K562 (cell line): ENCODE data around the gene IPP. TPM values are rescaled to one million over a fixed set of nuclear protein-coding genes. Genes with fewer than 3 reads are reported as not detected.
A peak's percentile ranks its signal among the peaks of the same experiment; 100 is the strongest.

Experiments used
- CTBP1 ChIP-seq: fragments of 450-650 bp; IDR thresholded peaks from 2 replicates; pipeline ENCODE4 v1.6.1; 2016; ENCODE audit warnings: borderline replicate concordance
- CUX1 ChIP-seq: fragments of 200-800 bp; sonication (Bioruptor generic); IDR thresholded peaks from 2 replicates; pipeline ENCODE4 v1.6.1; 2016; ENCODE audit warnings: missing genetic modification characterization, missing compliant biosample characterization
- E2F1 ChIP-seq: sonication (generic); formaldehyde crosslinking; IDR thresholded peaks from 2 replicates; pipeline ENCODE4 v1.8.1; 2023; ENCODE audit warnings: mild to moderate bottlenecking, missing genetic modification reagents, moderate library complexity
- FOXK2 ChIP-seq, 2 experiments: fragments of 450-650 bp; IDR thresholded peaks in 1 of 2; conservative IDR thresholded peaks in 1 of 2; 2 replicates each; pipeline ENCODE4 v1.6.1; 2016; ENCODE audit warnings: low read depth in 2 of 2, mild to moderate bottlenecking in 1 of 2
- IFI16 ChIP-seq: fragments of 250-450 bp; sonication (Bioruptor Pico); IDR thresholded peaks from 2 replicates; pipeline ENCODE4 v2.1.2; 2022; ENCODE audit warnings: mild to moderate bottlenecking, inconsistent platforms
- JUN ChIP-seq, 2 experiments: sonication (generic) in 1 of 2; formaldehyde crosslinking in 1 of 2; IDR thresholded peaks; 2 replicates each; pipeline versions ENCODE4 v1.6.1 to v1.8.0; 2012 to 2022; ENCODE audit warnings: borderline replicate concordance in 2 of 2, mild to moderate bottlenecking in 2 of 2, improper control_type of control experiment in 1 of 2, low read depth in 1 of 2, low read length in 1 of 2, missing genetic modification reagents in 1 of 2
- MLX ChIP-seq, 2 experiments: fragments of 450-650 bp in 1 of 2; sonication (generic) in 1 of 2; formaldehyde crosslinking; conservative IDR thresholded peaks; 2 replicates each; pipeline versions ENCODE4 v1.4.0 to v1.8.1; 2020 to 2022; ENCODE audit warnings: mild to moderate bottlenecking in 1 of 2, missing genetic modification reagents in 1 of 2
- PRMT5 ChIP-seq: sonication (generic); formaldehyde crosslinking; IDR thresholded peaks from 2 replicates; pipeline ENCODE4 v1.5.0; 2020; ENCODE audit warnings: missing genetic modification reagents
- polyA plus RNA-seq, 8 experiments: library from polyadenylated mRNA; depleted of rRNA in 4 of 8; stranded (reverse) in 5 of 8; unstranded in 3 of 8; fragments of >200 nt; fragmentation: Nextera tagmentation in 2 of 8; fragmentation: Illumina TruSeq in 1 of 8; extraction: Ambion mirVana in 2 of 8; extraction: Trizol in 1 of 8; gene quantifications; 2 replicates each; pipeline versions ENCODE4 v1.2.1 to v1.2.3, GENCODE V29; 2011 to 2014; ENCODE audit warnings: inconsistent platforms in 1 of 8, missing spikeins in 1 of 8
- total RNA-seq, 7 experiments: library from RNA; depleted of rRNA in 6 of 7; stranded (reverse); fragments of >200 nt in 6 of 7; fragmentation: Illumina TruSeq in 2 of 7; extraction: Trizol in 2 of 7; gene quantifications; 2 replicates each; pipeline versions ENCODE4 v1.2.1 to v1.2.3, GENCODE V29; 2011 to 2021; ENCODE audit warnings: low replicate concordance in 1 of 7
- TF ChIP-seq, protein P1 (sequence below), 2 experiments: fragments of 450-650 bp; formaldehyde crosslinking in 1 of 2; IDR thresholded peaks; 2 replicates each; pipeline versions ENCODE4 v1.4.0 to v1.6.1; 2014 to 2020; ENCODE audit warnings: mild to moderate bottlenecking in 2 of 2, borderline replicate concordance in 1 of 2, low read depth in 1 of 2

The IPP gene
- total and polyA plus RNA-seq, 9 of the 15 experiments (the other 6 are each of a cell fraction or from before 2014, with no cell fraction given), result 6.9 to 15.1 (median 9.7) TPM

DNA sequence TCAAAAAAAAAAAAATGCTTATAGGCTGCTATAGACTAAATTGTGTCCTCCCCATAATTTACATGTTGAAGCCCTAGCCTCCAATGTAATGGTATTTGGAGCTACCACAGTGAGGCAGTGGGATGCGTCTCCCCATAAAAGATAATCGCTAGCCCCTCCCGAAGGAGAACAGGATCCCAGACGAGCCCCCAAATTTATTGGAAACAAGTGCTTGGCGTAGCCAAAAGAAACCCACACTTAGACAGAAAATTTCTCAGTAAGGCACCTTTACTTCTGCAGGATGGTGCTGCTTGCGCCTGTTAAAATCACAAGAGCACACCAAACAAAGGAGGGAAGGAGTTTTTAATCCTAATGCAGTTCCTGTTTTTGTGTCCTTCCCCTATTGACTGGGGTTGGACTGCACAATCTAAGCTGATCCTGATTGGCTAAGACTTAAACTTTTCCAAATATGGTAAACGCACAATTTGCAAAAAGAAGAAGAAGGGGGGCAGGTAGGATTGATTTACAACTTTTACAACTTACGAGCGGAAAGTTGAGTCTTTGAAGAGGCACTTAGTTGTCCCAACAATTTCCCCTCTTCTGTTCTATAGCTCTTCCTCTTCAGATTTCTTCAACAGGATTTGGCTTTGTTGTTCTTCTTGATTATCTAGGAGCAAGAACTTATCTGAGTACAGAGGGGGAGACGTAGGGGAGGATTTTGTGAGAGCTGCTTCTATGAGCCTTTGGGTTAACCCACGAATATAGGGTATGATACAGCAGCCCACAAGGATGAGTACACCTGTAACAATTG lies 3.0 kb upstream of the IPP start (continued):
- TF ChIP-seq CUX1, result 0 out of 2 replicates have a peak, but pooled peaks have one; percentile 49
- no peak for TF ChIP-seq JUN (IDR thresholded peaks at IDR 0.05; ENCODE audit: borderline replicate concordance, low read depth, low read length)
- no peak for TF ChIP-seq JUN (CRISPR knock-in tag; IDR thresholded peaks at IDR 0.05; ENCODE audit: borderline replicate concordance)
- TF ChIP-seq FOXK2 (conservative IDR thresholded peaks at IDR 0.05 in 1 of 2, IDR thresholded peaks at IDR 0.05 in 1 of 2; ENCODE audit: low read depth in 2 of 2), result peak; percentile 71 to 74; a peak in 2 of 4 replicates
- no peak for TF ChIP-seq CTBP1
- TF ChIP-seq IFI16 (CRISPR knock-in tag), result no peak
- no peak for TF ChIP-seq MLX (CRISPR knock-in tag; conservative IDR thresholded peaks at IDR 0.05)
- no peak for TF ChIP-seq E2F1
- TF ChIP-seq, protein P1, sequence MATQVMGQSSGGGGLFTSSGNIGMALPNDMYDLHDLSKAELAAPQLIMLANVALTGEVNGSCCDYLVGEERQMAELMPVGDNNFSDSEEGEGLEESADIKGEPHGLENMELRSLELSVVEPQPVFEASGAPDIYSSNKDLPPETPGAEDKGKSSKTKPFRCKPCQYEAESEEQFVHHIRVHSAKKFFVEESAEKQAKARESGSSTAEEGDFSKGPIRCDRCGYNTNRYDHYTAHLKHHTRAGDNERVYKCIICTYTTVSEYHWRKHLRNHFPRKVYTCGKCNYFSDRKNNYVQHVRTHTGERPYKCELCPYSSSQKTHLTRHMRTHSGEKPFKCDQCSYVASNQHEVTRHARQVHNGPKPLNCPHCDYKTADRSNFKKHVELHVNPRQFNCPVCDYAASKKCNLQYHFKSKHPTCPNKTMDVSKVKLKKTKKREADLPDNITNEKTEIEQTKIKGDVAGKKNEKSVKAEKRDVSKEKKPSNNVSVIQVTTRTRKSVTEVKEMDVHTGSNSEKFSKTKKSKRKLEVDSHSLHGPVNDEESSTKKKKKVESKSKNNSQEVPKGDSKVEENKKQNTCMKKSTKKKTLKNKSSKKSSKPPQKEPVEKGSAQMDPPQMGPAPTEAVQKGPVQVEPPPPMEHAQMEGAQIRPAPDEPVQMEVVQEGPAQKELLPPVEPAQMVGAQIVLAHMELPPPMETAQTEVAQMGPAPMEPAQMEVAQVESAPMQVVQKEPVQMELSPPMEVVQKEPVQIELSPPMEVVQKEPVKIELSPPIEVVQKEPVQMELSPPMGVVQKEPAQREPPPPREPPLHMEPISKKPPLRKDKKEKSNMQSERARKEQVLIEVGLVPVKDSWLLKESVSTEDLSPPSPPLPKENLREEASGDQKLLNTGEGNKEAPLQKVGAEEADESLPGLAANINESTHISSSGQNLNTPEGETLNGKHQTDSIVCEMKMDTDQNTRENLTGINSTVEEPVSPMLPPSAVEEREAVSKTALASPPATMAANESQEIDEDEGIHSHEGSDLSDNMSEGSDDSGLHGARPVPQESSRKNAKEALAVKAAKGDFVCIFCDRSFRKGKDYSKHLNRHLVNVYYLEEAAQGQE (IDR thresholded peaks at IDR 0.05; ENCODE audit: borderline replicate concordance), result no peak
- TF ChIP-seq, protein P1 (CRISPR knock-in tag; IDR thresholded peaks at IDR 0.05; ENCODE audit: low read depth), result no peak
- no peak for TF ChIP-seq PRMT5 (CRISPR knock-in tag)
